DOHH2 (cell line): ENCODE results near the gene CENPP.

Source experiments
- H3F3A ChIP-seq: fragments of 200-600 bp; sonication (generic), shearing (Covaris generic); 2 replicates; pipeline ENCODE4 v1.6.0; 2016; ENCODE audit warnings: antibody characterized with exemption, mild to moderate bottlenecking; ENCODE audit not compliant: control insufficient read depth, insufficient read depth
- H3K27ac ChIP-seq: fragments of 200-600 bp; sonication (generic); 2 replicates; pipeline ENCODE4 v1.5.1; 2014; ENCODE audit warnings: low read depth, mild to moderate bottlenecking, low read length, moderate library complexity
- H3K27me3 ChIP-seq: fragments of 200-600 bp; sonication (generic); 2 replicates; pipeline ENCODE4 v1.6.1; 2014; ENCODE audit warnings: mild to moderate bottlenecking, low read length, mixed read lengths; ENCODE audit not compliant: control insufficient read depth
- H3K36me3 ChIP-seq: fragments of 200-600 bp; sonication (generic); 2 replicates; pipeline ENCODE4 v1.6.1; 2014; ENCODE audit warnings: mild to moderate bottlenecking, low read length, moderate library complexity, mixed read lengths; ENCODE audit not compliant: control insufficient read depth
- H3K4me1 ChIP-seq: fragments of 200-600 bp; sonication (generic); 2 replicates; pipeline ENCODE4 v1.6.1; 2014; ENCODE audit warnings: mild to moderate bottlenecking, low read length, mixed read lengths; ENCODE audit not compliant: control insufficient read depth
- H3K4me2 ChIP-seq: fragments of 200-600 bp; sonication (generic); 2 replicates; pipeline ENCODE4 v1.6.0; 2014; ENCODE audit warnings: mild to moderate bottlenecking, low read length, moderate library complexity
- H3K4me3 ChIP-seq: fragments of 200-600 bp; sonication (generic); 2 replicates; pipeline ENCODE4 v1.5.1; 2014; ENCODE audit warnings: mild to moderate bottlenecking, low read length, mixed read lengths
- H3K79me2 ChIP-seq: fragments of 200-600 bp; sonication (generic); 2 replicates; pipeline ENCODE4 v1.6.1; 2014; ENCODE audit warnings: mild to moderate bottlenecking, low read length, mixed read lengths; ENCODE audit not compliant: control insufficient read depth
- H3K9me2 ChIP-seq: fragments of 200-600 bp; sonication (generic); replicated peaks from 2 replicates; pipeline ENCODE4 v1.6.1; 2014; ENCODE audit warnings: mild to moderate bottlenecking, low read length, mixed read lengths; ENCODE audit not compliant: control insufficient read depth
- H3K9me3 ChIP-seq: fragments of 200-600 bp; sonication (generic); 2 replicates; pipeline ENCODE4 v1.6.1; 2014; ENCODE audit warnings: antibody characterized with exemption, low read length, mixed read lengths; ENCODE audit not compliant: control insufficient read depth, insufficient read depth
- H4K20me1 ChIP-seq: fragments of 200-600 bp; sonication (generic); 2 replicates; pipeline ENCODE4 v1.6.0; 2014; ENCODE audit warnings: low read depth, mild to moderate bottlenecking, antibody characterized with exemption, low read length, moderate library complexity; ENCODE audit not compliant: control insufficient read depth, insufficient read depth
- CTCF ChIP-seq: fragments of 200-600 bp; sonication (generic); IDR thresholded peaks from one replicate; pipeline ENCODE4 v1.5.1; 2014; ENCODE audit warnings: antibody characterized with exemption, mild to moderate bottlenecking, low read depth, low read length; ENCODE audit not compliant: poor library complexity, severe bottlenecking
- EZH2phosphoT487 ChIP-seq: fragments of 200-600 bp; sonication (generic); IDR thresholded peaks from 2 replicates; pipeline ENCODE4 v1.6.1; 2017; ENCODE audit warnings: borderline replicate concordance, mild to moderate bottlenecking, antibody characterized with exemption, low read length, moderate library complexity, mixed read lengths

Gene CENPP

GRCh38 chr9:92385953-92386352 is 60.2 kb downstream of the CENPP start:
- Histone ChIP-seq H3K4me3 (no peak overlapping the region), H3K9me3 (no peaks in the 10 kb centered on the region), H3K4me2 (no peak overlapping the region), H3K27me3 (no peaks in the 10 kb centered on the region), H4K20me1 (no peaks in the 10 kb centered on the region), H3K79me2 (no peaks in the 10 kb centered on the region), H3K36me3 (0 out of 2 replicates have a peak, but pooled peaks cover 3% of the 10 kb centered on the region), H3K4me1 (no peaks in the 10 kb centered on the region), H3K9me2 (no peaks in the 10 kb centered on the region), H3F3A (no peaks in the 10 kb centered on the region), H3K27ac (no peak overlapping the region)
- no peak for TF ChIP-seq EZH2phosphoT487
- no peak for TF ChIP-seq CTCF

GRCh38 chr9:92392690-92393089 is 66.9 kb downstream of the CENPP start:
- no peaks in the 10 kb centered on the region for H3K79me2 ChIP-seq
- no peaks in the 10 kb centered on the region for H3K4me1 ChIP-seq
- H3K27ac ChIP-seq: no peak overlapping the region
- H3F3A ChIP-seq: peaks cover 4% of the 10 kb centered on the region; the same call in 1 of the 2 replicates
- no peak for TF ChIP-seq EZH2phosphoT487
- TF ChIP-seq CTCF: no peak
- H3K36me3 ChIP-seq: no peaks in the 10 kb centered on the region
- no peaks in the 10 kb centered on the region for H4K20me1 ChIP-seq
- no peak overlapping the region for H3K4me2 ChIP-seq
- no peaks in the 10 kb centered on the region for H3K9me3 ChIP-seq
- H3K27me3 ChIP-seq: no peaks in the 10 kb centered on the region
- no peak overlapping the region for H3K4me3 ChIP-seq
- no peaks in the 10 kb centered on the region for H3K9me2 ChIP-seq

GRCh38 chr9:92393686-92394085 is 67.9 kb downstream of the CENPP start:
- Histone ChIP-seq H3K36me3 (no peaks in the 10 kb centered on the region), H3K27me3 (no peaks in the 10 kb centered on the region), H3K79me2 (no peaks in the 10 kb centered on the region), H3F3A (peaks cover 4% of the 10 kb centered on the region; the same call in 1 of the 2 replicates), H3K27ac (no peak overlapping the region), H3K4me2 (no peak overlapping the region), H3K9me3 (no peaks in the 10 kb centered on the region), H3K9me2 (no peaks in the 10 kb centered on the region), H3K4me1 (no peaks in the 10 kb centered on the region), H3K4me3 (no peak overlapping the region), H4K20me1 (no peaks in the 10 kb centered on the region)
- TF ChIP-seq CTCF (no peak), EZH2phosphoT487 (no peak)
